CD4-positive, CD25-positive, alpha-beta regulatory T cell (primary cell): ENCODE data around the gene JAML. TPM values are rescaled to one million over a fixed set of nuclear protein-coding genes. Genes with fewer than 3 reads are reported as not detected.

ENCODE experiments used
- ATAC-seq, 2 donors: fragments of 150-1000 bp; cut with Tn5 transposase; one replicate each; pipeline ENCODE4 v1.10.0; 2021; ENCODE audit warnings: low read depth in 2 of 2, moderate number of reproducible peaks in 2 of 2, moderate library complexity in 1 of 2
- DNase-seq, 3 donors: peaks; one replicate each; pipeline versions ENCODE4 v3.0.0 to v3.0.0-alpha.2; 2012 to 2022; ENCODE audit warnings: mixed read lengths in 1 of 3
- H3K27ac ChIP-seq: one replicate; pipeline ENCODE4 v1.7.0; 2013; ENCODE audit warnings: mild to moderate bottlenecking, low read length; ENCODE audit not compliant: insufficient read depth, poor library complexity, severe bottlenecking
- H3K27me3 ChIP-seq: one replicate; pipeline ENCODE4 v1.7.0; 2013; ENCODE audit warnings: low read length; ENCODE audit not compliant: control insufficient read depth, insufficient read depth
- H3K36me3 ChIP-seq: one replicate; pipeline ENCODE4 v1.7.0; 2013; ENCODE audit warnings: mild to moderate bottlenecking, low read length, moderate library complexity; ENCODE audit not compliant: control insufficient read depth, insufficient read depth
- H3K4me1 ChIP-seq: 2 replicates; pipeline ENCODE4 v1.7.0; 2013; ENCODE audit warnings: mild to moderate bottlenecking, low read length; ENCODE audit not compliant: insufficient read depth, control insufficient read depth, poor library complexity, severe bottlenecking
- H3K4me3 ChIP-seq: one replicate; pipeline ENCODE4 v1.7.0; 2013; ENCODE audit warnings: low read depth, mild to moderate bottlenecking, low read length, moderate library complexity
- H3K9me3 ChIP-seq, 2 experiments: 1 replicate in 1 of 2; 2 replicates in 1 of 2; pipeline ENCODE4 v1.7.0; 2013; ENCODE audit warnings: low read length in 2 of 2, mild to moderate bottlenecking in 1 of 2, moderate library complexity in 1 of 2; ENCODE audit not compliant: control insufficient read depth in 2 of 2
- H3K27ac Mint-ChIP-seq, 3 donors: one replicate each; pipeline ENCODE4 v1.8.0; 2020 to 2022; ENCODE audit warnings: mild to moderate bottlenecking in 3 of 3, mixed read lengths in 3 of 3, moderate library complexity in 2 of 3
- H3K27me3 Mint-ChIP-seq: one replicate; pipeline ENCODE4 v1.8.0; 2022; ENCODE audit warnings: mild to moderate bottlenecking, mixed read lengths
- H3K36me3 Mint-ChIP-seq: one replicate; pipeline ENCODE4 v1.8.0; 2020; ENCODE audit warnings: mixed read lengths
- H3K4me1 Mint-ChIP-seq, 4 donors: one replicate each; pipeline ENCODE4 v1.8.0; 2020 to 2022; ENCODE audit warnings: mixed read lengths in 4 of 4, mild to moderate bottlenecking in 1 of 4
- H3K4me3 Mint-ChIP-seq, 4 donors: one replicate each; pipeline ENCODE4 v1.8.0; 2020 to 2022; ENCODE audit warnings: mild to moderate bottlenecking in 4 of 4, mixed read lengths in 4 of 4, moderate library complexity in 3 of 4
- H3K9me3 Mint-ChIP-seq, 7 donors: one replicate each; pipeline ENCODE4 v1.8.0; 2020 to 2022; ENCODE audit warnings: mixed read lengths in 7 of 7, mild to moderate bottlenecking in 3 of 7, moderate library complexity in 2 of 7
- polyA plus RNA-seq, 4 donors: library from polyadenylated mRNA; unstranded; fragments of 300-500 nt; fragmentation: Illumina TruSeq; gene quantifications; one replicate each; pipeline ENCODE4 v1.2.3, GENCODE V29; 2021
- total RNA-seq: library from RNA; stranded (reverse); gene quantifications from one replicate; pipeline ENCODE4 v1.2.3, GENCODE V29; 2022

Gene JAML
- total and polyA plus RNA-seq, 5 donors from 2014 or later: 71.5 to 200 (median 169) TPM

- peaks cover 5% of the 10 kb centered on the region for H3K4me1 ChIP-seq
- peaks cover 0 to 6% (median 0%) of the 10 kb centered on the region in 4 donors for H3K4me1 Mint-ChIP-seq
- no peaks in the 10 kb centered on the region for H3K9me3 Mint-ChIP-seq
- no peak overlapping the region for H3K27ac Mint-ChIP-seq
- ATAC-seq (no peak), DNase-seq (no peak)
- no peaks in the 10 kb centered on the region for H3K9me3 ChIP-seq
- no peak overlapping the region for H3K4me3 Mint-ChIP-seq
- peaks cover 14% of the 10 kb centered on the region for H3K27me3 Mint-ChIP-seq
- no peak overlapping the region for H3K27ac ChIP-seq
- no peaks in the 10 kb centered on the region for H3K36me3 ChIP-seq
- H3K36me3 Mint-ChIP-seq: no peaks in the 10 kb centered on the region
- no peak overlapping the region for H3K4me3 ChIP-seq
- H3K27me3 ChIP-seq: peaks cover 3% of the 10 kb centered on the region
These were observed 56.1 kb downstream of the JAML start for GRCh38 chr11:118168751-118169150.

- Histone ChIP-seq H3K36me3 (no peaks in the 10 kb centered on the region), H3K27me3 (peaks cover 4% of the 10 kb centered on the region), H3K4me1 (peaks cover 5% of the 10 kb centered on the region), H3K4me3 (no peak overlapping the region), H3K27ac (no peak overlapping the region), H3K9me3 (no peaks in the 10 kb centered on the region)
- H3K27me3 Mint-ChIP-seq: peaks cover 19% of the 10 kb centered on the region
- H3K36me3 Mint-ChIP-seq: no peaks in the 10 kb centered on the region
- H3K27ac Mint-ChIP-seq: no peak overlapping the region
- no peaks in the 10 kb centered on the region for H3K9me3 Mint-ChIP-seq
- DNase-seq (no peak), ATAC-seq (no peak)
- no peak overlapping the region for H3K4me3 Mint-ChIP-seq
- peaks cover 0 to 6% (median 0%) of the 10 kb centered on the region in 4 donors for H3K4me1 Mint-ChIP-seq
These were observed 56.5 kb downstream of the JAML start for GRCh38 chr11:118168316-118168715.

DNA sequence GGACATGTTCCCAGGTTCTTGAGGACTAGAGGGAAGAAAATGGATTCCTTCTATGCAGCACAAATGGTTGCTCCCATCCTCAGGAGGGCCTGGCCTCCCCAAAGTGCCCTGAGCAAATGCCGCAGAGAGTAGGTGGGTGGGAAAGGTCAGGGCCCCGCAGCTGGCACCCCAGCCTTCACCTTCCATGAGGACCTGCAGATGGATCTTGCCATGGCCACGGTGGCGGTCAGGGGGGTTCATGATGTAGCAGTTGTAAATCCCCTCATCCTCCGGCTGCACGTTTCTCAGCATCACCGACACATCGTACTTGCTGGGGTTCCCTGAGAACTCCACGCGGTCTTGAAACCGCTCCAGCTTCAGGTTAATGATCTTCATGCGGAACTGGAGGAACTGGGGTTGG lies 56.9 kb downstream of the JAML start:
- H3K4me3 Mint-ChIP-seq: no peak overlapping the region
- no peaks in the 10 kb centered on the region for H3K36me3 Mint-ChIP-seq
- H3K27me3 ChIP-seq: peaks cover 5% of the 10 kb centered on the region
- H3K9me3 Mint-ChIP-seq: no peaks in the 10 kb centered on the region
- H3K4me3 ChIP-seq: no peak overlapping the region
- no peaks in the 10 kb centered on the region for H3K9me3 ChIP-seq
- H3K27me3 Mint-ChIP-seq: peaks cover 22% of the 10 kb centered on the region
- no peaks in the 10 kb centered on the region for H3K36me3 ChIP-seq
- no peak overlapping the region for H3K27ac ChIP-seq
- H3K4me1 Mint-ChIP-seq: peaks cover 0 to 6% (median 0%) of the 10 kb centered on the region in 4 donors
- ATAC-seq: no peak
- DNase-seq: no peak
- H3K27ac Mint-ChIP-seq: no peak overlapping the region
- peaks cover 5% of the 10 kb centered on the region for H3K4me1 ChIP-seq

GRCh38 chr11:118167253-118167652 lies 57.6 kb downstream of the JAML start:
- no peak overlapping the region for H3K27ac Mint-ChIP-seq
- DNase-seq (no peak), ATAC-seq (no peak)
- peaks cover 21% of the 10 kb centered on the region for H3K27me3 Mint-ChIP-seq
- H3K4me1 ChIP-seq: peaks cover 5% of the 10 kb centered on the region
- H3K9me3 ChIP-seq: no peaks in the 10 kb centered on the region
- H3K36me3 Mint-ChIP-seq: no peaks in the 10 kb centered on the region
- no peak overlapping the region for H3K27ac ChIP-seq
- H3K27me3 ChIP-seq: peaks cover 8% of the 10 kb centered on the region
- H3K9me3 Mint-ChIP-seq: no peaks in the 10 kb centered on the region
- peaks cover 0 to 6% (median 0%) of the 10 kb centered on the region in 4 donors for H3K4me1 Mint-ChIP-seq
- H3K36me3 ChIP-seq: no peaks in the 10 kb centered on the region
- H3K4me3 ChIP-seq: no peak overlapping the region
- H3K4me3 Mint-ChIP-seq: no peak overlapping the region

- H3K4me3 Mint-ChIP-seq: no peak overlapping the region
- H3K27me3 Mint-ChIP-seq: peaks cover 20% of the 10 kb centered on the region
- H3K36me3 Mint-ChIP-seq: no peaks in the 10 kb centered on the region
- Histone ChIP-seq H3K4me3 (no peak overlapping the region), H3K27me3 (peaks cover 8% of the 10 kb centered on the region), H3K36me3 (no peaks in the 10 kb centered on the region), H3K4me1 (peaks cover 3% of the 10 kb centered on the region), H3K9me3 (no peaks in the 10 kb centered on the region), H3K27ac (no peak overlapping the region)
- no peak for ATAC-seq
- no peak for DNase-seq
- H3K4me1 Mint-ChIP-seq: peaks cover 0 to 2% (median 0%) of the 10 kb centered on the region in 4 donors
- H3K27ac Mint-ChIP-seq: no peak overlapping the region
- no peaks in the 10 kb centered on the region for H3K9me3 Mint-ChIP-seq
These were observed 58.2 kb downstream of the JAML start for GRCh38 chr11:118166641-118167040.

GRCh38 chr11:118164885-118165284 lies 59.9 kb downstream of the JAML start:
- no peaks in the 10 kb centered on the region for H3K4me1 Mint-ChIP-seq
- H3K4me1 ChIP-seq: no peaks in the 10 kb centered on the region
- H3K27ac Mint-ChIP-seq: no peak overlapping the region
- H3K9me3 ChIP-seq: no peaks in the 10 kb centered on the region
- peaks cover 30% of the 10 kb centered on the region for H3K27me3 Mint-ChIP-seq
- peaks cover 8% of the 10 kb centered on the region for H3K27me3 ChIP-seq
- H3K36me3 Mint-ChIP-seq: no peaks in the 10 kb centered on the region
- no peaks in the 10 kb centered on the region for H3K9me3 Mint-ChIP-seq
- ATAC-seq (no peak), DNase-seq (no peak)
- H3K36me3 ChIP-seq: no peaks in the 10 kb centered on the region
- no peak overlapping the region for H3K4me3 Mint-ChIP-seq
- no peak overlapping the region for H3K27ac ChIP-seq
- no peak overlapping the region for H3K4me3 ChIP-seq

DNA sequence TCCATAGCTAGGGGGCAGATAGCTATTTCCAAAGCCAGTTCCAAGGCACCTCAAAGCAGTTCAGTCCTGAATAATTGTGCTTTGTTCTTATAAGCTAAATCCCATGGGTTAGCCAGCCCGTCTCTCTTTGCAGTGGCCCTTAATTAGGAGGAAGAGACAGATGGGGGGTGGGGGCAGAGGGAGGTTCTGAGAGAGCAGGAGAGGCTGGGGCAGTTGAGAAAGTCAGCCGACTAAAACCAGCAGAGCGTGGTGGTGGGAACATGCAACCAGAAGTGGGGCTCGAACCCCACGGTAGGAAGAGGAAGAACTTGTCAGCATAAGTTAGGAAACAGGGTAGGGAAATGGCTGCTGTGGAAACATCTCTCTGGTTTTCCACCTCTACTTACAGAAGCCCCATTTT lies 61.3 kb downstream of the JAML start:
- Histone ChIP-seq H3K4me1 (no peaks in the 10 kb centered on the region), H3K4me3 (no peak overlapping the region), H3K27ac (no peak overlapping the region), H3K9me3 (no peaks in the 10 kb centered on the region), H3K27me3 (peaks cover 11% of the 10 kb centered on the region), H3K36me3 (no peaks in the 10 kb centered on the region)
- DNase-seq: no peak
- Mint-ChIP-seq H3K4me1 (no peaks in the 10 kb centered on the region), H3K27me3 (peaks cover 42% of the 10 kb centered on the region), H3K36me3 (no peaks in the 10 kb centered on the region), H3K27ac (peak overlapping the region in 1 of 3 donors; percentile 43), H3K4me3 (no peak overlapping the region), H3K9me3 (no peaks in the 10 kb centered on the region)
- ATAC-seq: no peak

GRCh38 chr11:118162846-118163245 lies 62.0 kb downstream of the JAML start:
- Mint-ChIP-seq H3K4me1 (no peaks in the 10 kb centered on the region), H3K27me3 (peaks cover 48% of the 10 kb centered on the region)
- peaks cover 11% of the 10 kb centered on the region for H3K27me3 ChIP-seq

More at GRCh38 chr11:118162846-118163245, 62.0 kb downstream of the JAML start:
- Histone ChIP-seq H3K9me3 (no peaks in the 10 kb centered on the region), H3K36me3 (no peaks in the 10 kb centered on the region), H3K4me3 (no peak overlapping the region), H3K4me1 (no peaks in the 10 kb centered on the region), H3K27ac (no peak overlapping the region)
- H3K27ac Mint-ChIP-seq: no peak overlapping the region
- H3K4me3 Mint-ChIP-seq: no peak overlapping the region
- H3K9me3 Mint-ChIP-seq: no peaks in the 10 kb centered on the region
- DNase-seq (no peak), ATAC-seq (no peak)
- no peaks in the 10 kb centered on the region for H3K36me3 Mint-ChIP-seq
